GM18870 (cell line): Measurements from ENCODE around the gene PTPRT.

Source experiments
- ATAC-seq: cut with Tn5 transposase; IDR thresholded peaks from one replicate; pipeline ENCODE4 v1.9.1; 2021; ENCODE audit warnings: moderate library complexity; ENCODE audit not compliant: unreplicated experiment

Gene PTPRT

DNA sequence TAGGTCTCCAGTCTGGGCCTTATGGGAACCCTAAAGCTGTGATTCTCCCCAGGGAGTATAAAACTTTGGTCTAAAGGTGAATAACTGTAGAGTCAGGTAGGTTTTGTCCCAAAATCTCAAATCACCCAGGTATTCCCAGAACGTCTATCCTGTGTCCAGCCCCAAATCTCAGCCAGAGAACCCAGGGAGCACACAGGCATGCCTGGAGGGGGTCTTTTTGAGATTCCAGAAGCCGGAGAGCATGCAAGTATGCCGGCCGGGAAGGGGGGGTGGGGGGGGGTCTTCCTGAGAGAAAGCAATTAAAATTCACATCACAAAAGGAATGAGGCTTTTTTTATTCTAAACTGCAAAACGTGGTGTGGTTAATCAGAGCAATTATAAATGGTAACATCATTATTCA, 210.0 kb downstream of the PTPRT start:
- no peak for ATAC-seq

DNA sequence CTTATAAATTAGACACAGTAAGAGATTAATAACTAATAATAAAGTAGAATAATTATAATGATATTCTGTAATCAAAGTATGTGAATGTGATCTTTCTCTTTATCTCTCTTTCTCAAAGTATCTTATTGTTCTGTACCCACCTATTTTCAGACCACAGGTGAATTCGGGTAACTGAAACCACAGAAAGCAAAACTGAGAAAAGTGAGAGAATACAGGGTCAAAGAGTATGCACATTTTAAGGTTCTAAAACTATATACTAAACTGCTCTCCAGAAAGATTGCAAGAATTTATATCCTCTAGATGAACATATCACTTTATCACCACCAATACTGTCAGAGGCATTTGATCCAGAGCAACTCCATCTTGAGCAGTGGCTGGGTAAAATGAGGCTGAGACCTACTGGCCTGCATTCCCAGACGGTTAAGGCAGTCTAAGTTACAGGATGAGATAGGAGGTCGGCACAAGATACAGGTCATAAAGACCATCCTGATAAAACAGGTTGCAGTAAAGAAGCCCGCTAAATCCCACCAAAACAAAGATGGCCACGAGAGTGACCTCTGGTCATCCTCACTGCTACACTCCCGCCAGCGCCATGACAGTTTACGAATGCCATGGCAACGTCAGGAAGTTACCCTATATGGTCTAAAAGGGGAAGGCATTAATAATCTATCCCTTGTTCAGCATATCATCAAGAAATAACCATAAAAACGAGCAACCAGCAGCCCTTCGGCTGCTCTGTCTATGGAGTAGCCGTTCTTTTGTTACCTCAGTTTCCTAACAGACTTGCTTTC, 211.3 kb downstream of the PTPRT start:
- no peak for ATAC-seq

GRCh38 chr20:42975974-42976373, 213.7 kb downstream of the PTPRT start:
- no peak for ATAC-seq

GRCh38 chr20:42974347-42974746, 215.4 kb downstream of the PTPRT start:
- ATAC-seq, result no peak

- ATAC-seq, result no peak
These were observed 217.1 kb downstream of the PTPRT start for GRCh38 chr20:42972591-42972990.

DNA sequence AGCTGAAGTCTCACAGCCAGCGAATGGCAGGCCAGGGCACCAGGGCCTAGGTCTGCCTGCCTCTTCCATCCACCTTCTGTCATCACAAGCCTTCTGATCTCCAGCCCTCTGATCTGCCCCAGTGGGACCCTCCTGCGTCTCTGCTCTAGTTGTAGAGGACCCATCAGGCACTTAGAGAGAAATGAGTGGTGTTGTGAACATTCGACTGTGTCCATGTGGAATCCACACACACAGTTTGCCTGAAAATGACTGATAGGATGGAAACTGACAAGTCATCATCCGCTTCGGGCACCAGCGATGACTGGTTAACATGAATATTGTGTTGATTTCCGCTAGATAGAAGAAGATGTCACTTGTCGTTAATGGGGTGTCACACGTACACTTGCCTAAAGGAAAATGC, 221.0 kb downstream of the PTPRT start:
- ATAC-seq, result no peak

- ATAC-seq, result no peak
These were observed 225.9 kb downstream of the PTPRT start for GRCh38 chr20:42963796-42964195.

DNA sequence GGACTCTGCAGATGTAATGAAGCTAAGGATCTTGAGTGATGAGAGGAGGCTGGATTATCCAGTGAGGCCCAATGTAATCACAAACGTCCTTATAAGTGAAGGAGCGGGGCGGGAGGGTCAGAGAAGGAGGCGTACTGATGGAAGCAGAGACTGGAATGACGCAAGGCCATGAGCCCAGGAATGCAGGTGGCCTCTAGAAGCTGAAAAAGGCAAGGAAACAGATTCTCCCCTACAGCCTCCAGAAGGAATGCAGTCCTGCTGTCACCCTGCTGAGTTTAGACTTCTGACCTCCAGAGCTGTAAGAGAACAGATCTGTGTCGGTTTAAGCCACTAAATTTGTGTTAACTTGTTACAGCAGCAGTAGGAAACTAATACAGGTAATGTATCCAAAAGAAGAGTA, 227.9 kb downstream of the PTPRT start:
- no peak for ATAC-seq

DNA sequence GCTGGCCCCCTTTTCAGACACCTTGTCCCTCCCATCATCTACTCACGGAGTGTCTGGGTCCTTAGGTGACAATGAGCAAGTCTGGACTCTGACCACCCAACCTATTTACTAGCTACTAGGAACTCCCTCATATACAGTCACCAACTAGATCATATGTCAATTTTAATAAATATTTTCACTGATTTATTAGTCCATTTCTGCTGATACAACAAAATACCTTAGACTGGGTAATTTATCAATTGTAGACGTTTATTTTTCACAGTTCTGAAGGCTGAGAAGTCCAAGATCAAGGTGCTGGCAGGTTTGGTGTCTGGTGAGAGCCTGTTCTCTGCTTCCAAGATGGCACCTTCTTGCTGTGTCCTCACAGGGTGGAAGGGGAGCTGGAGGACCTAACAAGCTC, 229.7 kb downstream of the PTPRT start:
- ATAC-seq, result no peak

DNA sequence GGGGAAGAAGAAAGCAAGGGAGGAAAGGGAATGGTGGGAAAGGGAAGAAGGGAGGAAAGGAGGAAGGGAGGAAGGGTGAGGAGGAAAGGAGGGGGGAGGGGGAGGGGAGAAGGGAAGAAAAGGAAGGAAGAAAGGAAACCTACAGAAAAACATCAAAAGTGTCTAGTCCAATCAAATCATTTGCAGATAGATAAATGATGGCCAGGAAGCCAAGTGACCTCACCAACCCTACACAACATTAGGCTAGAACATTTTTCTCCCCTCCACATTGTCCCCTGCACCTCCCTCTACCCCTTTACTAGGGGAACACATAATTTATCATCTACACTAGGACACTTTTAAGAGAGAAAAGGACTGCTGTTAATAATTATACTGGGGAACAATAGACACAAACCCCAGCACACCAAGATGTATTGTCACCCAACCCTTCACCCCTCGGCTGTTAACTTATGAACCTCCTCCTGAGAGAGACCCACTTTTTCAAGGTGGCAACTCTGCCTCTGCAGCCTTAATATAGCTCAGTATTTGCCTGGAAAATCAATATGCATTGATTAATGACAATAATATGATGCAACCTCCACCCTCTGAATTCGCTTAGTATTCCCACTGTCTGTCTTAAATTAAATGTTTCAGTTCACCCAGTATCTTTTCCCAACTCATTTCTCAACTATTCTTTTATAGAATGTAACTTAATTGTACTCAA, 231.2 kb downstream of the PTPRT start:
- ATAC-seq, result no peak

- no peak for ATAC-seq
These were observed 232.0 kb downstream of the PTPRT start for GRCh38 chr20:42957704-42958095.

- ATAC-seq, result no peak
These were observed 232.5 kb downstream of the PTPRT start for GRCh38 chr20:42957018-42957703.

DNA sequence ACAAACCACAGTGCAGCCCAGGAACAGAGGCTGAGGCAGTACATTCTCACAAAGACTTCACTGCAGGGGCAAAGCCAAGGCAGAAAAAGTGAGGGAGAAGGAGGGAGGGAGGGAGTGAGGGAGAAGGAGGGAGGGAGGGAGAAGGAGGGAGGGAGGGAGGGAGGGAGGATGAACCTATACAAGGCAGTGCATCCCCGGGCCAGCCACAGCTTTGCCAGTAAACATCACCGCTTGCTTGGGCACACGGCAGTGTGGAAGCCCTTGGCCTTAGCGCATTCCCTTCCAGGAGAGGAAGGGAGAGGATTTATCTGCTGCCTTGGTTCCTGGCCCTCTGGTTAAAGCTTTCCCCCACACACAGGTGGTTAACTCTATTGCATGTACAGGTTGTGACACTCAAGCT, 234.0 kb downstream of the PTPRT start:
- no peak for ATAC-seq

- no peak for ATAC-seq
These were observed 234.8 kb downstream of the PTPRT start for GRCh38 chr20:42954951-42955350.

- no peak for ATAC-seq
These were observed 239.8 kb downstream of the PTPRT start for GRCh38 chr20:42949950-42950349.

DNA sequence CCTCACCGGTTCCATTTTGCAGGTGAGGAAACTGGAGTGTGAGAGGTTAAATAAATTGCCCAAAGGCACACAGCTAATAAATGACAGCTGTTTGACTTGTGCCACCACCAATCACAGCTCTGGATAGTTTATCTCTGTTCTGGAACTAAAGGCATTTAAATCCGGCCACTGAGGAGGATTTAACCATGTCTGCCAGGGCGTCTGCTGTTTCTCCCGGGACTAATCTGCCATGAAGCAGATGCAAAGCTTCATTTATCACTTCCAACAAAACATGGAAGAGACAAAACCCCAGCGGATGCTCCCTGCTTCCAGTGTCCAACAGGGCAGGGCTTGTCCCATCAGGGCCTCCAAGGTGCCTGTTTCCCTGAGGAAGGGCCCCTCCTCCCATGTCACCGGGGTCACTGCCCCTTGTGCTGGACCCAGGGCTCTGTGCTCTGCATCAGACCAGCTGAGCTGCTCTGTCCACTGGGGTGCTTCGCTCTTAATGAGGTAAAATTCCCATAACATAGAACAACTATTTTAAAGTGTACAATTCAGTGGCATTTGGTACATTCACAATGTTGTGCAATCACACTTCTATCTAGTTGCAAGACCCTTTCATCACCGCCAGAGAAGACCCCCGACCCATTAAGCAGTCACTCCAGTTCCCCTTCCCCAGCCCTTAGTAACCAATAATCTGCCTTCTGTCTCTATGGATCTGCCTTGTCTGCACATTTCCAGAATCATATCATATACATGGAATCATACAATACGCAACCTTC, 244.3 kb downstream of the PTPRT start:
- no peak for ATAC-seq

DNA sequence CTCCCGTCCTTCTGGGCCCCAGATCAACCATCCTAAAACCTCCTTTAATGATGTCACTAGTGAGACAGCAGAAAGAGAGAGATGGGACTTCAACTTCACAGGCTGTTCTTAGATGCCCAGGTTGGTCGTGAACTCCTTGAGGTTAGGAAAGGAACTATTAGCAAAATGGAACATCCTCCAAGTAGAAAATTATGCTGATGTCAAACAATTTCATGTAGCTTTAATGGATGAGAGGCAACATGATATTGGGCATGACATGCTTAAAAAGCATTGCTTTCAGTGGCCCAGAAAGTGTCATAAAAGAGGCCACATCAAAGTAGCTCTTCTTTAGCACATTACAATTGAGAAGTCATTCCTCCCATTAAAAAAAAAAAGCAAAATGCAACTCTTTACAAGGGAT, 248.1 kb downstream of the PTPRT start:
- ATAC-seq, result no peak

GRCh38 chr20:42938441-42939205, 251.1 kb downstream of the PTPRT start:
- ATAC-seq, result no peak

DNA sequence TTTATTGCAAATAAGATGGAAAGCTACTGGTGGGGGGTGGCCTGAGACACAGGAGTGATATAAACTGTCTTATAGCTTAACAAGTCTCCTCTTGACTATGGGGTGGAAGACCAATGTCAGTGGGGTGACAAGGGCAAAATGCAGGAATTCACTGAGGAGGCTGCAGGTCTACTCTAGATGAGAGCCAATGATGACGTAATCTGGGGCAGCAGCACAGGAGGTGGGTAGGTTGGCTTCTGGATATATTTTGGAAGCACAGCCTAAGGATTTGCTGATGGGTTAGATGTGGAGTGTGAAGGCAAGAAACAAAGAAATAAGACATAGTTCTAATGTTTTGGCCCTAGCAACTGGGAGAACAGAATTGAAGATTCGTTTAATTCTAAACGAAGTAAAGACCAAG, 253.2 kb downstream of the PTPRT start:
- no peak for ATAC-seq

DNA sequence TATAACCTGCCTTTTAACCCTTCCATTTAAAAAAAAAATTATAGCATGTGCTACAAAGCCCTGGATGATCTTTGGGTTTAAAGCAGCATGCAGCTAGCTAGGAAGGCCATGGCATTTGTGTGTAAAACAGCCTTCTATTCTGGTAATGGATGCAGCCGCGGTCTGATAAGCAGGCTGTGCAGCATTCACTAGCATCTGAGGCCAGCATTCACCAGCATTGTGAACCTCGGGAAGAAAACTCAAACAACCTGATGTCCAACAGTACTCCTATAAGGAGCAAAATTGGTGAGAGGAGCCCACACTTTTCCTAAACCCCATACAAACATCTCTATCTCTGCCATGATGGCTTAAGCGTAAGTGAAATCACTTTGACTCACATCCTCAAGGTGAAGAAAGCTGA, 265.5 kb downstream of the PTPRT start:
- no peak for ATAC-seq
